Type B pancreatic cell (in vitro differentiated cells): ENCODE results near the gene INS. TPM values are rescaled to one million over a fixed set of nuclear protein-coding genes. Genes with fewer than 3 reads are reported as not detected.

Experiments used
- DNase-seq: peaks from one replicate; pipeline ENCODE4 v3.0.0; 2021; ENCODE audit warnings: mixed read lengths; ENCODE audit not compliant: unreplicated experiment; ENCODE audit errors: extremely low spot score
- H3K27ac Mint-ChIP-seq: 2 replicates; pipeline ENCODE4 v1.8.0; 2021; ENCODE audit warnings: mild to moderate bottlenecking, mixed read lengths
- H3K27me3 Mint-ChIP-seq: 2 replicates; pipeline ENCODE4 v1.8.0; 2021; ENCODE audit warnings: mixed read lengths
- H3K36me3 Mint-ChIP-seq: 2 replicates; pipeline ENCODE4 v1.8.0; 2021; ENCODE audit warnings: mixed read lengths
- H3K4me1 Mint-ChIP-seq: one replicate; pipeline ENCODE4 v1.8.0; 2021; ENCODE audit warnings: mixed read lengths; ENCODE audit not compliant: unreplicated experiment
- H3K4me3 Mint-ChIP-seq: 2 replicates; pipeline ENCODE4 v1.8.0; 2021; ENCODE audit warnings: mild to moderate bottlenecking, mixed read lengths
- H3K9me3 Mint-ChIP-seq: 2 replicates; pipeline ENCODE4 v1.8.0; 2021; ENCODE audit warnings: mixed read lengths
- total RNA-seq: library from RNA; stranded (reverse); gene quantifications from 2 replicates; pipeline ENCODE4 v1.2.1, GENCODE V29; 2021; ENCODE audit warnings: low replicate concordance
- TF ChIP-seq, protein P1 (sequence below): fragments of 200-600 bp; sonication (generic); conservative IDR thresholded peaks from 2 replicates; pipeline ENCODE4 v1.5.0; 2021; ENCODE audit warnings: antibody characterized with exemption, mild to moderate bottlenecking

INS gene
- total RNA-seq, 1 donor from 2014 or later: 1,584 TPM

DNA sequence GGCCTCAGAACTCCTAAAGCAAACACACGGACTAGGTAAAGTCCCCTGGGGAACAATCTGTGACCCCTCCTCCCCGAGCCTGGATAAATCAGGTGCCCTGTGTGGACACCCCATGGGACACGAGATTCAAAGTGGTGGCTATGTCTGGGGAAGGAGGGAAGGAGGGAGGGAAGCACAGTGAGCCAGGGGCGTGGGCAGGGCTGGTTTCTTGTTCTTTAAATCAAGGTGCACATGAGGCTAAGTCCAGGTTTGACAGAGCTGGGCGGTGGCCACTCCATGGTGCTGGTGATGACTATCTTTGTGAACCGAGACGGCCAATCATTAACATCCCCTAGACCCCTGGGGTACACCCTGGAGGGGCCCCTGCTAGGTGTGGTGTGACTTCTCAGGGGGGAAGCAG lies 30.9 kb upstream of the INS start:
- H3K4me3 Mint-ChIP-seq: no peak overlapping the region
- H3K36me3 Mint-ChIP-seq: no peaks in the 10 kb centered on the region
- peak overlapping the region; percentile 23 for H3K27ac Mint-ChIP-seq

GRCh38 chr11:2190657-2191471 lies 29.9 kb upstream of the INS start:
- Mint-ChIP-seq H3K27ac (peak overlapping the region; percentile 79), H3K9me3 (no peaks in the 10 kb centered on the region), H3K36me3 (no peaks in the 10 kb centered on the region), H3K27me3 (peaks cover 5% of the 10 kb centered on the region), H3K4me1 (peaks cover 17% of the 10 kb centered on the region), H3K4me3 (peak overlapping the region; percentile 44)
- TF ChIP-seq, protein P1, sequence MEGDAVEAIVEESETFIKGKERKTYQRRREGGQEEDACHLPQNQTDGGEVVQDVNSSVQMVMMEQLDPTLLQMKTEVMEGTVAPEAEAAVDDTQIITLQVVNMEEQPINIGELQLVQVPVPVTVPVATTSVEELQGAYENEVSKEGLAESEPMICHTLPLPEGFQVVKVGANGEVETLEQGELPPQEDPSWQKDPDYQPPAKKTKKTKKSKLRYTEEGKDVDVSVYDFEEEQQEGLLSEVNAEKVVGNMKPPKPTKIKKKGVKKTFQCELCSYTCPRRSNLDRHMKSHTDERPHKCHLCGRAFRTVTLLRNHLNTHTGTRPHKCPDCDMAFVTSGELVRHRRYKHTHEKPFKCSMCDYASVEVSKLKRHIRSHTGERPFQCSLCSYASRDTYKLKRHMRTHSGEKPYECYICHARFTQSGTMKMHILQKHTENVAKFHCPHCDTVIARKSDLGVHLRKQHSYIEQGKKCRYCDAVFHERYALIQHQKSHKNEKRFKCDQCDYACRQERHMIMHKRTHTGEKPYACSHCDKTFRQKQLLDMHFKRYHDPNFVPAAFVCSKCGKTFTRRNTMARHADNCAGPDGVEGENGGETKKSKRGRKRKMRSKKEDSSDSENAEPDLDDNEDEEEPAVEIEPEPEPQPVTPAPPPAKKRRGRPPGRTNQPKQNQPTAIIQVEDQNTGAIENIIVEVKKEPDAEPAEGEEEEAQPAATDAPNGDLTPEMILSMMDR: no peak
- DNase-seq: no peak

More for the DNA sequence above, 30.9 kb upstream of the INS start:
- peaks cover 15% of the 10 kb centered on the region for H3K27me3 Mint-ChIP-seq
- DNase-seq: no peak
- TF ChIP-seq, protein P1: no peak
- H3K9me3 Mint-ChIP-seq: no peaks in the 10 kb centered on the region
- H3K4me1 Mint-ChIP-seq: peaks cover 17% of the 10 kb centered on the region

DNA sequence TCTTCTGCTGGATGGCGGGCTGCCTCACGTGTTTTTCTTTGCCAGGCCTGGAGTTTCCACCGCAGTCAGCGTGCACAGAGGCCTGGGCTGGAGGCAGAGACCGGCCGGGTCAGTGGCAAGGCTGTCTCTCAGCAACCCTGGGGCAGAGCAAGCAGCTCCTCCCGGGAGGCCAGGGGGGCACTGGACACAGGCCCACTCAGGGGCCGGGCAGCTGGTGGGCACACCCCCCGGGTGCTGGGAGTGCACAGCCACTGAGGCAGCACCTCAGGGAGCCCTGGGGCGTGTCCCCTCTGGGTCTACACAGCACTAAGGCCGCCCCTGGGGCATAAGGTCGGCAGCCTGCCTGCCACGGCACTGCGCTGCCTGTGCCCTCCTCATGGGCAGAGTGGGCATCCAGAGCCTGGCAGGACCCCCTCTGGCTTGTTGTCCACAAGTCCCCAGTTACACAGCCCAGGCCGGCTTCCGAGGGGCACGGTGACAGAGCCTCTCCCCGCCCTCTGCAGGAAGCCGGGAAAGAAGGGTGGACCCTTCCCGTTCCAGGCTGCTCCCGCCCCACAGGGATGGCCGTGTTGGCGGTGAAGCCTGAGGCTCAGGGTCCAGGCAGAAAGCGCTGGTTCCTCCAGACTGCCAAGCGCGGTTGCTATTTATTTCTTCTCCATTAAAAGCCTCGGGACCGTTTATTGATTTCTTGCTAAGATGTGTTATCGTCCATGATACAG lies 29.1 kb upstream of the INS start:
- Mint-ChIP-seq H3K4me3 (no peak overlapping the region), H3K36me3 (no peaks in the 10 kb centered on the region), H3K27ac (peak overlapping the region; percentile 79), H3K9me3 (no peaks in the 10 kb centered on the region), H3K27me3 (peaks cover 7% of the 10 kb centered on the region), H3K4me1 (peaks cover 17% of the 10 kb centered on the region)
- TF ChIP-seq, protein P1: no peak
- no peak for DNase-seq

DNA sequence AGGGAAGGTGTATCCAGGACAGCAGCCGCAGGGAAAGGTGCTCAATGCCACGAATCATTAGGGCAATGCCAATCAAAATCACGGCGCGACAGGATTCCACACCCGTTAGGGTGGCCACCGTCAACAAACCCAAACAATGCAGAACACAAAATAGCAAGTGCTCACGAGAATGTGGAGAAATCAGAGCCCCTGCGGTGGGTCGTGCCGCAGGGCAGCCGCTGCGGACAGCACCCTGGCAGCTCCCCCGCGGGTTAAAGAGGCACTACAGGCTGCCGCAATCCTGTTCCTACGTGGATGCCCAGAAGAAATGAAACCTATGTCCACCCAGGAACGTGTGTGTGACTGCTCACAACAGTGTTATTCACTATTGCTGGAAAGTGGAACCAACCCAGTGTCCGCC lies 27.7 kb upstream of the INS start:
- H3K4me1 Mint-ChIP-seq: peaks cover 17% of the 10 kb centered on the region
- no peak overlapping the region for H3K4me3 Mint-ChIP-seq
- no peaks in the 10 kb centered on the region for H3K9me3 Mint-ChIP-seq
- TF ChIP-seq, protein P1: no peak
- no peaks in the 10 kb centered on the region for H3K36me3 Mint-ChIP-seq
- H3K27me3 Mint-ChIP-seq: peaks cover 8% of the 10 kb centered on the region
- no peak for DNase-seq
- H3K27ac Mint-ChIP-seq: no peak overlapping the region

GRCh38 chr11:2187280-2187707 lies 26.3 kb upstream of the INS start:
- Mint-ChIP-seq H3K27me3 (peaks cover 8% of the 10 kb centered on the region), H3K9me3 (no peaks in the 10 kb centered on the region), H3K4me3 (no peak overlapping the region), H3K4me1 (peaks cover 17% of the 10 kb centered on the region), H3K36me3 (no peaks in the 10 kb centered on the region), H3K27ac (no peak overlapping the region)
- DNase-seq: no peak
- TF ChIP-seq, protein P1: no peak
